ENCODE measurements around the gene LLGL1. TPM values are rescaled to one million over a fixed set of nuclear protein-coding genes. Genes with fewer than 3 reads are reported as not detected.

The LLGL1 gene
- total RNA-seq, 1 donor from 2014 or later, result 17.7 TPM

GRCh38 chr17:18270046-18270931 is 44.9 kb downstream of the LLGL1 start:
- DNase-seq, result no peak

- DNase-seq, result no peak
Measured at GRCh38 chr17:18277076-18277475, 51.6 kb downstream of the LLGL1 start.

- DNase-seq, result no peak
Measured at GRCh38 chr17:18278867-18279266, 53.4 kb downstream of the LLGL1 start.

- DNase-seq, result no peak
Measured at GRCh38 chr17:18280249-18280648, 54.8 kb downstream of the LLGL1 start.

DNA sequence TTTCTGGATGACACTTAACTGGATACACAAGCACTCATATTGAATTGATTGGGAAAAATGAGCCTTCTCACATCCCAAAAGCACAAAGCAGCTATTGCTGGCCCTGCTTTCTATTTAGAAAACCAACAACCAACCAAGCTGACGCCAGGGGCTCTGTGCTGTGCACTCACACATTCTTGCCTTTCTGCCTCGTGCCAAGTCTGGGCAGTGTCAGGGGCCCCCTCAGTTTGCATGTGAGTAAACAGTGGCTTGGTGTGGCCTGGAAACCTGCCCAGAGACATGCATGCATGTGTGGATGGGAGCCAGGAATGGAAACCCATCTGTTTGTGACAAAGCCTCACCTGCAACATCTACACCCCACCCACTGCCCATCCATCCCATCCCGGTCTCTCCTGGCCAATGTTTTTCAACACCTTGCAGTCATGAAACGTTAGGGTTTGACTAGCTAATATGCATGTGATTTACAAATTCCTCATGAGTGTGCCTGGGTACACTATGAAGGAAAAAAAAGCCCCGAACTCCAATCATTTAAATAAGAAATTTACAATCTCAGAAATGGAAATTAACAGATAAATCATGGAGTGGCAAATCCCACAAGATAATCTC is 55.4 kb downstream of the LLGL1 start:
- DNase-seq, result no peak

DNA sequence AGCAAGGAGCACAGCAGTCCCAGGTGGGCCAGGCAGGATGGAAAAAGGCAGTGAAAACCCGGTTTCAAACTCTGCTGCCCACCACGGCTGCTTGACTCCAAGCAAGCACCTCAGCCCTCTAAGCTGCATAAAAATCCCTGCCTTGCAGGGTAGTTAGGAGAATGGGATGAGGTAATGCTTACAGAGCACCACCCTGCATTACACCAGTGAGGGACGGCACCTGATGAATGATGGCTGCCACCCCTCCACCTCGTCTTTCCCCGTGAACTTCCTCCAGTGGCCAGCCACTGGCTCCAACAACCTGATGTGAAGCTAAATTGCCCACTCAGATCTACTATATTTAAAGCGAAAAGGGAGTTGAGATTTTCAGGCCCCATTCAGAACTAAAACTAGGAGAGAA is 56.4 kb downstream of the LLGL1 start:
- DNase-seq, result no peak

GRCh38 chr17:18285296-18285695 is 59.9 kb downstream of the LLGL1 start:
- no peak for DNase-seq

DNA sequence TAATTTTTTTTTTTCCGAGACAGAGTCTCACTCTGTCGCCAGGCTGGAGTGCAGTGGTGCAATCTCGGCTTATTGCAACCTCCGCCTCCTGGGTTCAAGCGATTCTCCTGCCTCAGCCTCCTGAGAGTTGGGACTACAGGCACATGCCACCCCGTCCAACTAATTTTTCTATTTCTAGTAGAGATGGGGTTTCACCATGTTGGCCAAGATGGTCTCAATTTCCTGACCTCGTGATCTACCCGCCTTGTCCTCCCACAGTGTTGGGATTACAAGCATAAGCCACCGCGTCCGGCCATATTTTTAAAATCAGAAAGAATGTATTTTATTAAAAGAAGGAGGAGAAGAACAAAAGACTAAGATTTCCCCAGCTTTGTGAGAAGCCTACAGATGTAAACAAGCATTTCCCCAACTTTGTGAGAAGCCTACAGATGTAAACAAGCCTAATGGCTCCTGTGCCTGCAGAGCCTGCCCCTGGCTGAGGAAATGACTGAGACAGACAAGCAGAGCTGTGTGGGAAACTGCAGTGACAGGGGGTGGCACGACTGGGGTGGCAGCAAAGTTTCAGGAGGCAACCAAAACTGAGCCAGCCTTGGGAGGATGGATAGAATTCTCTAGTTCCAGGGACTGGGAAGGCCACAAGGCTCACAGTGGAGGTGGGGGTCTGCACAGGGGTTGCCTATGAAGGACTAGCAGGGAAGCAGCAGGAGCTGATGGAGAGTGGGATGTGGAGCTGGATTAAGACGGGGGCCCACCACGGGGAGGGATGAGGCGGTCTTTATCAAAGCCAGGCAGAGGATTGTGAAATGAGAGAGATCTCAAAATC is 66.5 kb downstream of the LLGL1 start:
- DNase-seq, result no peak

Other genes with a start within 250 kb of the LLGL1 start
- 13.3 TPM for gene ATPAF2, start 186.5 kb upstream of the LLGL1 start, total RNA-seq
- gene GID4, start 186.2 kb upstream of the LLGL1 start, total RNA-seq, result 7.4 TPM
- 20.4 TPM for gene DRG2, start 137.7 kb upstream of the LLGL1 start, total RNA-seq
- 0.59 TPM for gene MYO15A, start 116.9 kb upstream of the LLGL1 start, total RNA-seq
- gene ALKBH5, start 41.8 kb upstream of the LLGL1 start, total RNA-seq, result 48.7 TPM
- gene FLII, start 33.1 kb downstream of the LLGL1 start, total RNA-seq, result 86.3 TPM
- gene MIEF2, start 35.0 kb downstream of the LLGL1 start, total RNA-seq, result 9.9 TPM
- 26.2 TPM for gene TOP3A, start 89.4 kb downstream of the LLGL1 start, total RNA-seq
- gene SMCR8, start 89.7 kb downstream of the LLGL1 start, total RNA-seq, result 10.9 TPM
- 22.8 TPM for gene SHMT1, start 137.9 kb downstream of the LLGL1 start, total RNA-seq
- gene EVPLL, start 152.1 kb downstream of the LLGL1 start, total RNA-seq, result 0.49 TPM